SKM-1 (cell line): ENCODE data around the gene ATXN1.

Experiments
- DNase-seq: peaks from one replicate; lab custom pipeline; 2025; ENCODE audit not compliant: unreplicated experiment; lab: John Stamatoyannopoulos, UW

ATXN1 gene

DNA sequence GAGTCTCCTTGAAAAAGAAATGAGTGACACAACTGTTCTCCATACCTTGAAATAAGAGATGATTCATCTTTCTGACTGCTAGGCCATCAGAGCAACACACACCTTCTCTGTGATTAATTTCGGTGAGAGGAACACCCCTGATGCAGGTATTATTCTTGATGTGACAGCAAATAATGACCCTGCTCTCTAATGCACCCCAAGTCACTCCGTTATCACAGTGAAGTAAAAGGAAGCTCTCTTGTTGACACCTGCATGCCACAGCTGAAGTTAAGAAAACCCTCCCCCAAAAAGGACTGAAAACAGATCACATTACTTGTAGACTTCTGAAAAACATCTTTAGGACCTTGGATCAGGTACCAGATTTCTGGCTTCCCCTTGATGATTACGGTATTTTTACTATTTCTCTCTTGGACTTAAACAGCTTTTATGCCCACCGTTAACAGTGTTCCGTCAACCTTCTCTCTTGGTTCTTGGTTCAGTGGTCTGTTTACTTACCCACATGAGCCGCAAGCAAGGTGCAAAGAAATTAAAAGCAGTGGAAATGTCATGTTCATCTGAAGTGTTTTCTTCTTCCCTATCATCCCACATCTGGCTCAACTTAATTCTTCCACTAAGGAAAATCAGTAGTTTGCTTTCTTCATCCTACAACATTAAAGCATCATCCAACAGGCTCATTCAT lies 273.1 kb downstream of the ATXN1 start:
- no peak for DNase-seq

GRCh38 chr6:16486661-16487060 lies 274.6 kb downstream of the ATXN1 start:
- no peak for DNase-seq

- no peak for DNase-seq
Measured at GRCh38 chr6:16483315-16483875, 277.9 kb downstream of the ATXN1 start.

- DNase-seq, result no peak
Measured at GRCh38 chr6:16482702-16483314, 278.5 kb downstream of the ATXN1 start.

- no peak for DNase-seq
Measured at GRCh38 chr6:16481697-16482399, 279.4 kb downstream of the ATXN1 start.

GRCh38 chr6:16480763-16481560 lies 280.3 kb downstream of the ATXN1 start:
- DNase-seq, result no peak

GRCh38 chr6:16477367-16478149 lies 283.7 kb downstream of the ATXN1 start:
- DNase-seq, result no peak

DNA sequence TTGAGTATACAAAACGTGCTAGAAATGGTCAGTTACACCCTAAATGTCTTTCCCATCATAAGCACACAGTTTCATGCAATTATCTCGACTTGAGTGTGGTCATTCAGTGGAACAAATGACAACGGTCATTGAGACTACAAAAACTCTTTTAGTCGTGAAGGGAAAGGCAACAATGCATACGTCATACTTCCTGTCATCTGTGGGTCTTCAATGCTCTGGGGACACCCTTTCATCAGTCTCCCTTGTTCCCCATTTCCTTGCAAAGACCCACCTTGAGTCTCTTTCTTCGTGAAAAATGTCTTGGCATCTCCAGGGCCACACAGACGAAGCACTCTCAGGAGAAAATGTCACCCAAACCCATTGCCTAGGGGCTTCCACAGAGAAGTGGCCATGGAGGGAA lies 284.4 kb downstream of the ATXN1 start:
- DNase-seq, result no peak

- no peak for DNase-seq
Measured at GRCh38 chr6:16475494-16475781, 285.8 kb downstream of the ATXN1 start.

DNA sequence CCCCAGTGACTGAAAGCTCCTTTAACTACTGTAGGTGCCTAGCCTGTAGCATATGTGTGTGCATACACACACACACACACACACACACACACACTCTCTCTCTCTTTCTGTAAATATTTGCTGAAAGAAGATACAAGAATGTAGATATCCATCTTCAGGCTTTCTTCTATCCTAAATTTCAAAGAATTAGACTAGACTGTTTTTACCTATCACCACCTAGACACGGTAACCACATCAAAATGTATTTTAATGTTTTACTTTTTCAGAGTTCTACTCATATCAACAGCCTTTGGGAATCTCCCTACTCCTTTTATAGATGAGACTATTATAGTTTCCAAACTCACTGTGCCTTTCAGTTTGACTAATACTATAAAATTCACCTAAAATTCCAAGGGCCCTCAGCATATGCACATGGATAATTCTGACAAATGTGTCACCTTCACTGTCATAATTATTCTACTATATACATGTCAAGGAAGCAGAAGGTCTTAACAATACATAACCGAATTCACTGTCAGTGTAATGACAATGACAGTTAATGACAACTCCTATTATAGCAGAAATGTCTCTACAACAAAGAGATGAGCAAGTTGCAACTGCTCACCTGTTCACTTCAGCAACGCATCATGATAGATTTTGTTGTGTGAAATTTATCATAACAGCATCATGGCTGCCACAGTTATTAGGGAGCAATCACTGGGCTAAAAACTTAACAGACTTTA lies 286.3 kb downstream of the ATXN1 start:
- DNase-seq, result no peak

- DNase-seq, result no peak
Measured at GRCh38 chr6:16473908-16474771, 287.1 kb downstream of the ATXN1 start.

- no peak for DNase-seq
Measured at GRCh38 chr6:16473184-16473907, 287.9 kb downstream of the ATXN1 start.

DNA sequence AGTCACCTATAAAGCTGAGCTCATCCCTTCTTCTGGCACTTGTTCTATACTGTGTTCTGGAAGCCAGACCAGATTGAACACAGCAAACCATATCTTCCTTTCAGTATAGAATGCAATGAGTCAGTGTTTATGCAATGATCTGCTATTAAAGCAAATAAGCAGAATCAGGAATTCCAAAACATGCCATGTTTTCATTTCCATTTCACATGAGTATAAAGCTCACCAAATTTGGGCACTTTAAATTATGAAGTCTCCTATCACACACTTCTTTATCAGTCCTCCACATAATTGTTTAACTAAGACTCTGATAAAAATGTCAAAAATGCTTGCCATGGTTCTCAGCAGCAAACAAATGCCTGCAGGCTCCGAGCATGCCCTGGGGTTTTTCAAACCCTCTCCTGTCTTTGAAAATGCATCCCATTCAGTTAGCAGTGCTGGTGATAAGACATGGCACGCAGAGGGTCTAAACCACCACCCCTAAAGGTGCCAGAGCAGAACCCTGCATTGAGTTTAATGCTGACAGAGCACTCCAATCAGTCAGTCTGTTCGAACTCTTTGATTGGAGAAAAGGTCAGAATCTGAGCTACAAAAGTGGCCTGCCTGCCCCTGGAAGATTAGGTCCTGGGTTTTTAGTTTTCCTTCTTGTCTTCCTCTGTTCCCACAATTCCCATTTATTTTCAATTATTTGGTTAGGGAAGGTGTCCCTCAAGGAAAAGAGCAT lies 288.8 kb downstream of the ATXN1 start:
- no peak for DNase-seq

DNA sequence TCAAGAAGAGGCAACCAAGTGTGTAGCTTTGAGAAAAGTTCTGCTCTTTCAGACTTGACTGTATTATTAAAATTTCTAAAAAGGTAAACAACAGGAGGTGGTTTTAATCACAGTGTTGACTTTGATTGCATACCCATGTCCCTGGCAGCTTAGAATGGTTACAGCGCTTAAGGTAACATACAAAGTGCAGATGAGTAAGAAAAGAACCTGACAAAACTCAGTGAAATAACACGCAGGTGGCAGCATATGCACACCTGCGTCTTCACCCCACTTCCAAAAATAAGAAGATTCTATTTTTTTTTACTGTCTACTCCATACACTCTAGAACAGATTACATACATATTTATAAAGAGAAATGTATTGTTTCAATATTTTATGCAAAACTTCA lies 289.4 kb downstream of the ATXN1 start:
- no peak for DNase-seq

- DNase-seq, result no peak
Measured at GRCh38 chr6:16471222-16471909, 289.9 kb downstream of the ATXN1 start.

GRCh38 chr6:16470502-16471221 lies 290.6 kb downstream of the ATXN1 start:
- no peak for DNase-seq
